Stimulated activated CD8-positive, alpha-beta memory T cell treated with anti-CD3 and anti-CD28 coated beads, Interleukin-7, amount 100 ng/mL, for 1 hour (primary cell): Measurements from ENCODE around the gene PXT1.
A peak's percentile ranks its signal among the peaks of the same experiment; 100 is the strongest.
"Not testable (repeated sequence)": the region's sequence is repeated elsewhere in the genome, so short reads cannot be mapped to it uniquely, and the experiment has no call there.

Source experiments
- DNase-seq, 2 donors: peaks; one replicate each; pipeline ENCODE4 v3.0.0-alpha.2; 2020; ENCODE audit warnings: low read depth in 2 of 2

Gene PXT1

GRCh38 chr6:36443471-36444428 lies 1.1 kb upstream of the PXT1 start:
- DNase-seq = no peak

DNA sequence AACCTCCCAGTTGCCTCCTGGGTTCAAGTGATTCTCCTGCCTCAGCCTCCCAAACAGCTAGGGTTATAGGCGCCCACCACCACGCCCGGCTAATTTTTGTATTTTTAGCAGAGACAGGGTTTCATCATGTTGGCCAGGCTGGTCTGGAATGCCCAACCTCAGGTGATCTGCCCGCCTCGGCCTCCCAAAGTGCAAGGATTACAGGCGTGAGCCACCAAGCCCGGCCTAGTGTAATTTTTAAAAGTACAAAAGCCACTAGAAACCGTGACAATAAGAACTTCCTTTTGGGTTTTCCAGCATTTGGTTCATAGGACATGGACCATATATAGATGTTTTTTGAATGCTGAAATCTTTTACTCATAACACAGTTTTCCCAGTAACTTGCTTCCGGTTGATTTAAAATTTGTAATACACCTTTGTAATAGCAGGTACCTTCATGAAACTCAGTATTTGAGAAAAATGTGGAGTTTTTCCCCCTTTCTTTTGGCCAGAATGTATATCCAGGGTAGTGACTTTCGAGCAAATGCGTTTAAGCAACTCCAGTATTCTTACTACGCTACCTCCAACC lies 467 bp downstream of the PXT1 start:
- no peak for DNase-seq

GRCh38 chr6:36441307-36441894 lies 1.3 kb downstream of the PXT1 start:
- peak; percentile 44 to 61 for DNase-seq

GRCh38 chr6:36436466-36436865 lies 6.2 kb downstream of the PXT1 start:
- DNase-seq = no peak

GRCh38 chr6:36432151-36432671 lies 10.4 kb downstream of the PXT1 start:
- DNase-seq = no peak

- no peak for DNase-seq
These were observed 11.5 kb downstream of the PXT1 start for GRCh38 chr6:36431197-36431596.

- no peak for DNase-seq
These were observed 12.3 kb downstream of the PXT1 start for GRCh38 chr6:36430351-36430750.

GRCh38 chr6:36428911-36429310 lies 13.7 kb downstream of the PXT1 start:
- DNase-seq = no peak

- no peak for DNase-seq
These were observed 16.0 kb downstream of the PXT1 start for GRCh38 chr6:36426622-36427021.

GRCh38 chr6:36423101-36423824 lies 19.4 kb downstream of the PXT1 start:
- DNase-seq = peak; percentile 95 to 97

- DNase-seq = no peak
These were observed 19.9 kb downstream of the PXT1 start for GRCh38 chr6:36422714-36423100.

DNA sequence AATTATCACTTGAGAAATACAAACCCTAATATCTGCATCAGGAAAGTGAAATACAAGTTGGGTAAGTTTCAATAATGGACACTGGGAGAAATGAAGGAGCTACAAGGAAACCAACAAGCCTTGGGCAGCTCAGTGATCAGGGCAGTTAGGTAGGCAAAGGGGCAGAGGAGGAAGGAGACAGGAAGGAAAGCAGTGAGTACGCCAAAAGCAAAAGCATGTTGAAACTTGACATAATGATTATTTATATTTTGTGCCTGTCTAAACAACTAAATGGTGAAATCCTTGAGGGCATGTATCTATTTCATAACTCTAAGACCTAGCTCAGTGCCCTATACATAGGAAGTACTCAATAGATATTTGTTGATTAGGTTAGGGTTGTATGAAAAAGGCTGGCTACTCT lies 23.3 kb downstream of the PXT1 start:
- DNase-seq = no peak

DNA sequence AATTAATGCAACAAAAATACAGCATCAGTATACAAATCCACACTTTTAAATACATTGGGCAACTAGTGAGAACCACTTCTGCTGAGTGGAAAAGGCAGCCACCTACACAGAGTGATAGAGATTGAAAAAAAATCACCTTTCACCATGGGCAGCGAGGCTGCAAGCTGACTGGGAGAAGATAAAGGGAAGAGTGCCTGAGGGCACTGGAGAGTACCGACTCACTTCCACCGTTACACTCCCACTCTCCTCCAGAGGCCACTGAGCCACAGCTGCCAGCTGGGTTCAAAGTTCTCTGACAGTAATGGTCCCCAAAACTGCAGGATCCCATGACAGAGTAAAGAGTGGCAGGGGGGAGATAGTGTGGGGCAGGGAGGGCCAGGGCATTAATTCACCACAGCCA lies 24.1 kb downstream of the PXT1 start:
- DNase-seq = no peak

DNA sequence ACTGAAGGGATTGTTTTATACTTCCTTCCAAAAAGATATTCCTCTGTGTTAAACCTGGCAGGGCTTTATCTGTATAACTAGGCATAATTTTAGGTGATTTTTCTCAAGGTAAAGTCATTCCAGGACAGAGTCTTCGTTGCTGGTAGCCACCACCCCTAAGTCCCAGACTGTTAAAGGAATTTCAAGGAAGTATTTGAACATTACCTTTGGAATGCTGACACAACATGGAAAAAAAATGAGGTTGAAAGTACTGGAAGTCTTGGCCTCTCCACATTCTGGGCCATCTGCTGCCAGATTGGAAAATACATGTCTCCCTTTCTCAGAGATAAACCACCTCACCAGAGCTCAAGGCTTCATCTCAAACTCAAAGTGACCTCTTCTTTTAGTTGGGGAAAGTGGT lies 28.2 kb downstream of the PXT1 start:
- no peak for DNase-seq

- DNase-seq = no peak
These were observed 28.9 kb downstream of the PXT1 start for GRCh38 chr6:36413489-36414480.

GRCh38 chr6:36409718-36410117 lies 32.9 kb downstream of the PXT1 start:
- DNase-seq = not testable (repeated sequence)

- no peak for DNase-seq
These were observed 38.5 kb downstream of the PXT1 start for GRCh38 chr6:36404164-36404563.

DNA sequence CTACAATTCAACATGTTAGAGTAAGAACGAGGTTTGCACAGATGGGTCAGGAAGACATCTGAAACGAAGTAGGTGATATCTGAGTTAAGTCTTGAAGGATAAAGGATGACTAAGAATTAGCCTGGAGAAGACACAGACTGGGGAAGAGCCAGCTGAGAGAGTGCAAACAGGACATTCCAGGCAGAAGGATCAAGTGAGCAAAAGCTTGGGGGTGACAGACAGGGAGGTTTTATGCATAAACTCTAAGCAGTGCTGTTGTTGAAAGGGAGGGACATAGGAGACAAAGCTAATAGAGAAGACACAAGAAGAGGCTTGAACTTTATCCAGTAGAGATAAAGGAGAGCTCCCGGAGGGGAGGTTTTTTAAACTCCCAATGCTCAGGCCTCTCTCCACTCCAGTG lies 40.2 kb downstream of the PXT1 start:
- DNase-seq = no peak

DNA sequence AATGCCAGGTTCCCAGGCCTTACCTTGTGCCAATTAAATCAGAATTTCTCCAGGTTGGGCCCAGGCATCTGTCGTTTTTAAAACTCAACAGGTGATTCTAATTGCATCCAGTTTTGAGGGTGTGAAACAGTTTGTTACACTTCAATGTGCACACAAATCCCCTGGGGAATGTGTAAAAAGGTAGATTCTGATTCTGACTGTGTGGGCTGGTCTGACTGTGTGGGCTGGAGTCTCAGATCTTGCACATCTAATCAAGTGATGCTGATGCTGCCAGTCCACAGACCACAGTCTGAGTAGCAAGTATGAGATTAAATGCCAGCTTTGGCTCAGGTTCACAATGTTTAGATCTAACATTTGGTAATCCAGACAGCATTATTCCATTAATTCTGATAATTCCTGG lies 42.7 kb downstream of the PXT1 start:
- no peak for DNase-seq

DNA sequence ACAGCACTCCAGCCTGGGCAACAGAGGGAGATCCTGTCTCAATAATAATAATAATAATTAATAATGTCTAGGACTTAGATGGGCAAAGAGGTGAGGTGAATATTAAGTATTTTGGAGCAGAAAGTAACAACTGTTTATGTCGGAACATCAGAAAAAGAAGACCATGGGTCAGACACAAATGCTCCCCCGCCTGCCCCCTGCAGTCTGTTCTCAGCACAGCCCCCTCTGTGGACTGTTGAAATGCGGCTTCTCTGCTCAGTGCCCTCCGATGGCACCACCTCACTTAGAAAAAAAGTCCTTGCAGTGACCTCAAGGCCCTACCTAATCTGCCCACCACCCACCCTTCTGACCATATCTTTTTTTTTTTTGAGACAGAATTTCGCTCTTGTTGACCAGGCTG lies 50.0 kb downstream of the PXT1 start:
- DNase-seq = no peak

GRCh38 chr6:36389353-36389752 lies 53.3 kb downstream of the PXT1 start:
- DNase-seq = no peak
